Measurements from ENCODE around the gene CLEC11A. TPM values are rescaled to one million over a fixed set of nuclear protein-coding genes. Genes with fewer than 3 reads are reported as not detected.

The CLEC11A gene
- total and polyA plus RNA-seq, 10 of the 15 experiments (the other 5 are each of a cell fraction or from before 2014, with no cell fraction given): not detected

- H3K4me1 ChIP-seq (ENCODE audit: control insufficient read depth, insufficient read depth, low read length): no peaks in the 10 kb centered on the region
- H3K27me3 ChIP-seq (replicated peaks in 1 of 2; ENCODE audit: control insufficient read depth in 2 of 2, insufficient read depth in 2 of 2, low read length in 1 of 2): peaks cover 9 to 13% of the 10 kb centered on the region in 2 experiments
- H3K27ac ChIP-seq (ENCODE audit: control insufficient read depth, insufficient read depth): no peak overlapping the region
- WGBS (ENCODE audit: insufficient coverage, insufficient replicate concordance, low lambda C conversion rate, missing lambda C conversion rate): 46% methylated on average over 21 of the region's 21 CpGs
- ChIA-PET SMC1A (ENCODE audit: uncharacterized antibody, unreplicated experiment) (no interaction called here), CTCF (interaction anchor here (1.1 kb wide), 1 partner anchor 201 kb away, joined by 3 read pairs; no protein-coding TSS in a partner anchor), RAD21 (ENCODE audit: unreplicated experiment) (interaction anchor here (1.2 kb wide), 1 partner anchor 202 kb away, joined by 5 read pairs; no protein-coding TSS in a partner anchor), POLR2A (no interaction called here)
- in situ Hi-C loops (cut with MboI) (no loop called here), intact Hi-C loops (cut with micrococcal nuclease; ENCODE audit: unreplicated experiment) (no loop called here)
- no peak for FAIRE-seq
- no peak for DNase-seq (ENCODE audit: low read depth, low spot score)
- no TSS peak for BruUV-seq (replicated peaks)
- H3K9me3 ChIP-seq (replicated peaks; ENCODE audit: control insufficient read depth, insufficient read depth, low read length): peaks cover 1% of the 10 kb centered on the region; the same call in 2 of the 3 replicates
- no peaks in the 10 kb centered on the region for H3K36me3 ChIP-seq (ENCODE audit: control insufficient read depth in 2 of 2, insufficient read depth in 2 of 2, low read length in 1 of 2)
- H3K9ac ChIP-seq (ENCODE audit: control insufficient read depth, insufficient read depth, low read length): no peak overlapping the region
- no peak overlapping the region for H2AFZ ChIP-seq (ENCODE audit: control insufficient read depth, low read depth, low read length)
- no peak for ATAC-seq
- no peaks in the 10 kb centered on the region for H4K20me1 ChIP-seq (ENCODE audit: control insufficient read depth, insufficient read depth)
- no peaks in the 10 kb centered on the region for H3K79me2 ChIP-seq (ENCODE audit: control insufficient read depth, insufficient read depth, low read length)
- no peak overlapping the region for H3K4me2 ChIP-seq (ENCODE audit: control insufficient read depth, insufficient read depth)
- no peak overlapping the region for H3K4me3 ChIP-seq
- no peak for TF ChIP-seq BCL11A (IDR thresholded peaks at IDR 0.05; ENCODE audit: low read depth, low read length)
- TF ChIP-seq ATF2 (IDR thresholded peaks at IDR 0.05; ENCODE audit: low read length): no peak
- TF ChIP-seq IKZF2 (IDR thresholded peaks at IDR 0.05): no peak
- no peak for TF ChIP-seq RAD21 (IDR thresholded peaks at IDR 0.05; ENCODE audit: insufficient read depth, low read depth, low read length)
- no peak for TF ChIP-seq SMAD1 (IDR thresholded peaks at IDR 0.05; ENCODE audit: low read depth, partially characterized antibody)
- TF ChIP-seq NFYA (IDR thresholded peaks at IDR 0.05; ENCODE audit: borderline replicate concordance, low read depth, low read length): no peak
- TF ChIP-seq NKRF (conservative IDR thresholded peaks at IDR 0.05): no peak
- no peak for TF ChIP-seq STAT3 (IDR thresholded peaks at IDR 0.05; ENCODE audit: low read depth, low read length)
- no peak for TF ChIP-seq NR2F1 (conservative IDR thresholded peaks at IDR 0.05)
- no peak for TF ChIP-seq ZNF217 (IDR thresholded peaks at IDR 0.05)
- TF ChIP-seq ZBTB11 (CRISPR knock-in tag; IDR thresholded peaks at IDR 0.05): no peak
- no peak for TF ChIP-seq ZNF687 (IDR thresholded peaks at IDR 0.05)
- no peak for TF ChIP-seq BRCA1 (IDR thresholded peaks at IDR 0.05; ENCODE audit: low read depth, low read length)
Measured at GRCh38 chr19:50720181-50720920, 2.8 kb upstream of the CLEC11A start.
